Mucosa of descending colon (tissue), 3 donors: ENCODE results near the gene MYL4. TPM values are rescaled to one million over a fixed set of nuclear protein-coding genes. Genes with fewer than 3 reads are reported as not detected.
"Not testable (repeated sequence)": the region's sequence is repeated elsewhere in the genome, so short reads cannot be mapped to it uniquely, and the experiment has no call there.

Experiments
- ATAC-seq: fragments of 200-7000 bp; cut with Tn5 transposase; one replicate; pipeline ENCODE4 v1.9.1; 2020; ENCODE audit warnings: mild to moderate bottlenecking, moderate library complexity
- DNase-seq, 3 donors: peaks; one replicate each; pipeline ENCODE4 v3.0.0-alpha.2; 2020
- H3K36me3 ChIP-seq: fragments of 200-600 bp; one replicate; pipeline ENCODE4 v1.8.0; 2021; ENCODE audit warnings: low read depth, mild to moderate bottlenecking
- H3K4me1 ChIP-seq: fragments of 200-600 bp; one replicate; pipeline ENCODE4 v1.8.0; 2021; ENCODE audit warnings: low read depth, mild to moderate bottlenecking
- H3K4me3 ChIP-seq: fragments of 200-600 bp; one replicate; pipeline ENCODE4 v1.8.0; 2021; ENCODE audit warnings: mild to moderate bottlenecking
- H3K9me3 ChIP-seq: fragments of 200-600 bp; one replicate; pipeline ENCODE4 v1.8.0; 2021; ENCODE audit warnings: mild to moderate bottlenecking
- intact Hi-C, 2 donors: fragments of 100-400 bp; cut with DNase I in 1 of 2; cut with micrococcal nuclease in 1 of 2; formaldehyde crosslinking; loops; one replicate each; pipeline versions ENCODE4 v1.11.0 to v1.11.1; 2022; cut with DNase I, micrococcal nuclease
- long read RNA-seq, 2 donors: library from polyadenylated mRNA; unstranded; transcript quantifications; one replicate each; pipeline ENCODE4 v2.0.0, GENCODE V29; 2019 to 2021
- total RNA-seq, 3 donors: library from RNA; stranded (reverse); fragmentation: NEBNext Ultra II Directional in 2 of 3; extraction: Animal tissue kit (Norgen Biotek cat#: 25700) in 2 of 3; gene quantifications; one replicate each; pipeline versions ENCODE4 v1.2.1 to v1.2.4, GENCODE V29; 2021 to 2023
- TF ChIP-seq, protein P1 (sequence below): fragments of 200-600 bp; IDR thresholded peaks from one replicate; pipeline ENCODE4 v1.8.0; 2022; ENCODE audit warnings: antibody characterized with exemption, mild to moderate bottlenecking
- donor health status: DM: no; HTN: no; CAD: no; lungs with moderate emphysema.
- donor health status: DM: no; HTN: no; CAD: no.
- donor health status: DM: no; HTN: yes; CAD: no.

MYL4 gene
- 1 to 10 TPM in 1 of 3 donors, under 1 TPM in 1, not detected in 1; 0.49 to 1.4 TPM for total RNA-seq
- long read RNA-seq, donor 1 = 0 reads
- long read RNA-seq, donor 2 = 0 reads

DNA sequence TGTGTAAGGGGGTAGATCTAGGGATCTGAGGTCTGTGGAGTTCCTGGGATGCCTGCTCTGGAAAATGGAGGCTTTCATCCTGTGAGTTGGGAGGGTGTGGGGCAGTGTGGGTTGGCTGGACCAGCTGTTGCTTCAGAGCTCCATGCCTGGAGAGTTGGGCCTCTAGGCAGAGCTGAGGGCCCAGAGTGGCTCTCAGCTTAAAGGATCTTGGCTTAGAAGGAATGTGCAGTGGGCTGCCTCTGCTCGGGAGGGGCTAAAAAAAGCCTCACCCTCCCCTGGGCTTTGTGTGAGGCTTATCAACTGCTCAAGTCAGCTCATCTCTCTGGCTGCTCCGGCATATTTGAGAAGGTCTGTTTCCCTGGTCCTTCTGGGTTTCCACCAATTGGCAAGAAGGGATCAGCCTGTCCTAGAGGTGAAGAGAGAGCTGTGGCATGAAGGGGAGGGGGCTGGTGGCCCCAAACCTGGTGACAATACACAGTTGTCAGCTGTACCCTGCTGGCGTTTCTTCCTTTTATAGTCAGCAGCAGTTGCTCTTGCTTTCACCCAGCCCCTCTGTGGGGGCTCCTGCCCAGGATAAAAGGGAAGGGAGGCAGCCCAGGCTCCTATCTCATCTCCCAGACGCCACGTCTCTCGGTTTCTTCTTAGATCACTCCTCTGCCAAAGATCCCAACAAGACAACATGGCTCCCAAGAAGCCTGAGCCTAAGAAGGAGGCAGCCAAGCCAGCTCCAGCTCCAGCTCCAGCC lies at the start of gene MYL4:
Gene MYL4, plus strand, starts transcription at position 605 of the 745 bp plus-strand sequence. Its CDS starts 75 bp downstream, at position 680.
- Histone ChIP-seq H3K36me3 (no peaks in the 10 kb centered on the region), H3K9me3 (no peaks in the 10 kb centered on the region), H3K4me3 (no peak within 1 kb of the TSS), H3K4me1 (peaks cover 15% of the 10 kb centered on the region)
- intact Hi-C loops = no loop called here
- TF ChIP-seq, protein P1, sequence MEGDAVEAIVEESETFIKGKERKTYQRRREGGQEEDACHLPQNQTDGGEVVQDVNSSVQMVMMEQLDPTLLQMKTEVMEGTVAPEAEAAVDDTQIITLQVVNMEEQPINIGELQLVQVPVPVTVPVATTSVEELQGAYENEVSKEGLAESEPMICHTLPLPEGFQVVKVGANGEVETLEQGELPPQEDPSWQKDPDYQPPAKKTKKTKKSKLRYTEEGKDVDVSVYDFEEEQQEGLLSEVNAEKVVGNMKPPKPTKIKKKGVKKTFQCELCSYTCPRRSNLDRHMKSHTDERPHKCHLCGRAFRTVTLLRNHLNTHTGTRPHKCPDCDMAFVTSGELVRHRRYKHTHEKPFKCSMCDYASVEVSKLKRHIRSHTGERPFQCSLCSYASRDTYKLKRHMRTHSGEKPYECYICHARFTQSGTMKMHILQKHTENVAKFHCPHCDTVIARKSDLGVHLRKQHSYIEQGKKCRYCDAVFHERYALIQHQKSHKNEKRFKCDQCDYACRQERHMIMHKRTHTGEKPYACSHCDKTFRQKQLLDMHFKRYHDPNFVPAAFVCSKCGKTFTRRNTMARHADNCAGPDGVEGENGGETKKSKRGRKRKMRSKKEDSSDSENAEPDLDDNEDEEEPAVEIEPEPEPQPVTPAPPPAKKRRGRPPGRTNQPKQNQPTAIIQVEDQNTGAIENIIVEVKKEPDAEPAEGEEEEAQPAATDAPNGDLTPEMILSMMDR = no peak
- ATAC-seq (no peak), DNase-seq (no peak)

DNA sequence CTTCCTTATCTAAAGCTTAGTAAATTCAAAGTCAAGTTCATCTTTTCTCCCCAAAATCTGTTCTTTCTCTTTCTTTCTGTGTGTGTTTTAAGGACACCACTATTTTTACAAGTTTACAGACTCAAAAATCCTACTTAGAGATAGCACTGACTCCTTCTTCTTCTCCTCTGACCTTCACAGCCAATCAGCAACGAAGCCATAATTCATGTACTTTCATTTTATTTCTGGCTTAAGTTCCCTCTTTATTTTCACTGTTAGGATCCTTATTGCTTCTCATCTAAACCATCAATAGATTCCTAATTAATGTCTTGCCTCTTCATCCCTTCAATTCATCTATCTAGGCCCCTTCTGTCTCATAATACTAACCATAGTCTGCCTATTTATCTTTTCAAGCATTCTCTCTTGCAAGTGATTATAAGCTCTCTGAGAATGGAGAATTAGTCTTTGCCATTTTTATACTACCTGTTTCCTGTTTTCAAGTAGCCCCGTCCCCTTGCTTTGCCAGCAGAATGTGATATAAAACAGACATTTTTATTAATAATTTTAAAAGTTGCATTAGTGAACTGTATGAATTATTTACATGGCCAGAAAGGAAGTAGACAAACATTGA lies 47.0 kb upstream of the MYL4 start:
- Histone ChIP-seq H3K36me3 (no peaks in the 10 kb centered on the region), H3K9me3 (no peaks in the 10 kb centered on the region), H3K4me3 (no peak overlapping the region), H3K4me1 (no peaks in the 10 kb centered on the region)
- ATAC-seq (no peak), DNase-seq (no peak)
- TF ChIP-seq, protein P1 = no peak
- intact Hi-C loops = no loop called here

DNA sequence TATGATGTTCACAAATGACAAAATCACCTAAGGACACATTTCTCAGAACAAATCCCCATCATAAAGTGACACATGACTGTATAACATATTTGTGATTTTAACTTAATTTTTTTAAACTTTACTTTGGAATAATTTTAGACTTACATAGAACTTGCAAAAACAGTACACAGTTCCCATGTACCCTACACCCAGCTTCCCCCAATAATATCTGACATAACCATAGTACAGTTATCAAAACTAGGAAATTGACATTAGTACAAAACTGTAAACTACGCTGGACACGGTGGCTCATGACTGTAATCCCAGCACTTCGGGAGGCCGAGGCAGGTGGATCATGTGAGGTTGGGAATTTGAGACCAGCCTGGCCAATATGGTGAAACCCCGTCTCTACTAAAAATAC lies 44.9 kb upstream of the MYL4 start:
- H3K4me1 ChIP-seq = no peaks in the 10 kb centered on the region
- no peak for DNase-seq
- H3K4me3 ChIP-seq = no peak overlapping the region
- H3K36me3 ChIP-seq = no peaks in the 10 kb centered on the region
- TF ChIP-seq, protein P1 = no peak
- intact Hi-C loops = no loop called here
- H3K9me3 ChIP-seq = no peaks in the 10 kb centered on the region
- no peak for ATAC-seq

DNA sequence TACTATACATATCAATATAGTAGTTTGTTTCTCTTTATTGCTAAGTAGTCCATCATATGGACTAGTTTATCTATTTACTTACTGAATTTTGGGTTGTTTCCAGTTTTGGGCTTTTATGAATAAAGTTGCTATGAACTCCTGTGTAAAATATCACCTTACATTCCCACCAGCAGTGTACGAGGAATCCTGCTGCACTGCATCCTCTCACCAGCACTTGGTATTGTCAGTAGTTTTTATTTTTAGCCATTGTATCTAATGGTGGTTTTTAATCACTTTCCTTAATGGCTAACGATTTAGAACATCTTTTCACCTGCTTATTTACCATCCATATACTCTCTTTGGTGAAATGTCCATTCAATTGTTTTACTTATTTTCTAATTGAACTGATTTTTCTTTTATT lies 44.0 kb upstream of the MYL4 start:
- H3K4me3 ChIP-seq = no peak overlapping the region
- TF ChIP-seq, protein P1 = no peak
- ATAC-seq (no peak), DNase-seq (no peak)
- no peaks in the 10 kb centered on the region for H3K9me3 ChIP-seq
- no peaks in the 10 kb centered on the region for H3K36me3 ChIP-seq
- intact Hi-C loops = no loop called here
- H3K4me1 ChIP-seq = no peaks in the 10 kb centered on the region

DNA sequence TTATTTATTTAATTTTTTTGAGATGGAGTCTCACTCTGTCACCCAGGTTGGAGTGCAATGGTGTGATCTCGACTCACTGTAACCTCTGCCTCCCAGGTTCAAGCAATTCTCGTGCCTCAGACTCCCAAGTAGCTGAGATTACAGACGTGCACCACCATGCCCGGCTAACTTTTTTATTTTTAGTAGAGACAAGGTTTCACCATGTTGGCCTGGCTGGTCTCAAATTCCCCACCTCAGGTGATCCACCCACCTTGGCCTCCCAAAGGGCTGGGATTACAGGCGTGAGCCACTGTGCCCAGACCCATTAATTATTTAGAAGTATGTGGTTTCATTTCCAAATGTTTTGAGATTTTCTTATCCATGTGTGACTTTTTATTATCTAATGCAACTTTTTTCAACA lies 42.3 kb upstream of the MYL4 start:
- intact Hi-C loops, H3K4me3 ChIP-seq, ATAC-seq, H3K9me3 ChIP-seq, H3K4me1 ChIP-seq, H3K36me3 ChIP-seq, DNase-seq: not testable (repeated sequence)

DNA sequence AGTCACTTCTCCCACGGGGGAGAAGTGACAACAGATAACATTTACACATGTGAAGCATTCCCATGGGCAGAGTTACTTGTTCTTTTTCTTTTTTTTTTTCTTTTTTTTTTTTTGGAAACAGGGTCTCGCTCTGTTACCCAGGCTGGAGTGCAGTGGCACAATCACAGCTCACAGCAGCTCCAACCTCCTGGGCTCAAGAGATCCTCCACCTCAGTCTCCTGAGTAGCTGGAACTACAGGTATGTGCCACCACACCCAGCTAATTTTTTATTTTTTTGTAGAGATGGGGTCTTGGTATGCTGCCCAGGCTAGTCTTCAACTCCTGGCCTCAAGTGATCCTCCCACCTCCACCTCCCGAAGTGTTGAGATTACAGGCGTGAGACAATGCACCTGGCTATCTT lies 40.3 kb upstream of the MYL4 start:
- H3K4me3 ChIP-seq, H3K9me3 ChIP-seq, ATAC-seq, DNase-seq, H3K4me1 ChIP-seq, intact Hi-C loops, H3K36me3 ChIP-seq: not testable (repeated sequence)
